DOHH2 (cell line): Measurements from ENCODE around the gene GTF3C1.
A peak's percentile ranks its signal among the peaks of the same experiment; 100 is the strongest.

Experiments
- H3F3A ChIP-seq: fragments of 200-600 bp; sonication (generic), shearing (Covaris generic); 2 replicates; pipeline ENCODE4 v1.6.0; 2016; ENCODE audit warnings: antibody characterized with exemption, mild to moderate bottlenecking; ENCODE audit not compliant: control insufficient read depth, insufficient read depth
- H3K27ac ChIP-seq: fragments of 200-600 bp; sonication (generic); 2 replicates; pipeline ENCODE4 v1.5.1; 2014; ENCODE audit warnings: low read depth, mild to moderate bottlenecking, low read length, moderate library complexity
- H3K27me3 ChIP-seq: fragments of 200-600 bp; sonication (generic); 2 replicates; pipeline ENCODE4 v1.6.1; 2014; ENCODE audit warnings: mild to moderate bottlenecking, low read length, mixed read lengths; ENCODE audit not compliant: control insufficient read depth
- H3K36me3 ChIP-seq: fragments of 200-600 bp; sonication (generic); 2 replicates; pipeline ENCODE4 v1.6.1; 2014; ENCODE audit warnings: mild to moderate bottlenecking, low read length, moderate library complexity, mixed read lengths; ENCODE audit not compliant: control insufficient read depth
- H3K4me1 ChIP-seq: fragments of 200-600 bp; sonication (generic); 2 replicates; pipeline ENCODE4 v1.6.1; 2014; ENCODE audit warnings: mild to moderate bottlenecking, low read length, mixed read lengths; ENCODE audit not compliant: control insufficient read depth
- H3K4me2 ChIP-seq: fragments of 200-600 bp; sonication (generic); 2 replicates; pipeline ENCODE4 v1.6.0; 2014; ENCODE audit warnings: mild to moderate bottlenecking, low read length, moderate library complexity
- H3K4me3 ChIP-seq: fragments of 200-600 bp; sonication (generic); 2 replicates; pipeline ENCODE4 v1.5.1; 2014; ENCODE audit warnings: mild to moderate bottlenecking, low read length, mixed read lengths
- H3K79me2 ChIP-seq: fragments of 200-600 bp; sonication (generic); 2 replicates; pipeline ENCODE4 v1.6.1; 2014; ENCODE audit warnings: mild to moderate bottlenecking, low read length, mixed read lengths; ENCODE audit not compliant: control insufficient read depth
- H3K9me2 ChIP-seq: fragments of 200-600 bp; sonication (generic); replicated peaks from 2 replicates; pipeline ENCODE4 v1.6.1; 2014; ENCODE audit warnings: mild to moderate bottlenecking, low read length, mixed read lengths; ENCODE audit not compliant: control insufficient read depth
- H3K9me3 ChIP-seq: fragments of 200-600 bp; sonication (generic); 2 replicates; pipeline ENCODE4 v1.6.1; 2014; ENCODE audit warnings: antibody characterized with exemption, low read length, mixed read lengths; ENCODE audit not compliant: control insufficient read depth, insufficient read depth
- H4K20me1 ChIP-seq: fragments of 200-600 bp; sonication (generic); 2 replicates; pipeline ENCODE4 v1.6.0; 2014; ENCODE audit warnings: low read depth, mild to moderate bottlenecking, antibody characterized with exemption, low read length, moderate library complexity; ENCODE audit not compliant: control insufficient read depth, insufficient read depth
- CTCF ChIP-seq: fragments of 200-600 bp; sonication (generic); IDR thresholded peaks from one replicate; pipeline ENCODE4 v1.5.1; 2014; ENCODE audit warnings: antibody characterized with exemption, mild to moderate bottlenecking, low read depth, low read length; ENCODE audit not compliant: poor library complexity, severe bottlenecking
- EZH2phosphoT487 ChIP-seq: fragments of 200-600 bp; sonication (generic); IDR thresholded peaks from 2 replicates; pipeline ENCODE4 v1.6.1; 2017; ENCODE audit warnings: borderline replicate concordance, mild to moderate bottlenecking, antibody characterized with exemption, low read length, moderate library complexity, mixed read lengths

The GTF3C1 gene

GRCh38 chr16:27429981-27430441 lies 119.7 kb downstream of the GTF3C1 start:
- Histone ChIP-seq H3K4me2 (peak overlapping the region; percentile 90), H3F3A (peaks cover 17% of the 10 kb centered on the region), H4K20me1 (peaks cover 3% of the 10 kb centered on the region; the same call in 1 of the 2 replicates), H3K4me1 (peaks cover 78% of the 10 kb centered on the region), H3K27ac (no peak overlapping the region), H3K79me2 (peaks cover 34% of the 10 kb centered on the region), H3K9me3 (no peaks in the 10 kb centered on the region), H3K9me2 (no peaks in the 10 kb centered on the region), H3K27me3 (no peaks in the 10 kb centered on the region), H3K4me3 (peak overlapping the region; percentile 84; the same call in 1 of the 2 replicates), H3K36me3 (peaks cover 72% of the 10 kb centered on the region)
- TF ChIP-seq EZH2phosphoT487 (no peak), CTCF (no peak)

DNA sequence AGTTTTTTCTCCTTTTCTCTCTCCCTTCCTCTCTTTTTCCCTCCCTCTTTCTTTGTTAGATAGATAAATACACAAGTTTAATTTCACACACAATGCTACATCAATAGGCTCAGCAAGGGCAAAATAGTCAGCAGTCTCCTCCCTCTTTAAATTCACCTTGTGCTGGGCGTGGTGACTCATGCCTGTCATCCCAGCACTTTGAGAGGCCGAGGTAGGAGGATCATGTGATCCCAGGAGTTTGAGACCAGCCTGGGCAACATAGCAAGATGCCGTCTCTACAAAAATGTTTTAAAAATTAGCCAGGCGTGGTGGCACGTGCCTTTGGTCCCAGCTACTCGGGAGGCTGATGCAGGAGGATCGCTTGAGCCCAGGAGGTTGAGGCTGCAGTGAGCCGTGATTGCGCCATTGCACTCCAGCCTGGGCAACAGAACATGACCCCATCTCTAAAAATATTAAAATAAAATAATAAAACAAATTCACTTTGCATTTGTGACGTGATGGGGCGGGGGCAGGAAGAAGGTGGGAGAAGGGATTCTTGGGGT lies 120.3 kb downstream of the GTF3C1 start:
- H3K4me3 ChIP-seq: peak overlapping the region; percentile 84
- peaks cover 17% of the 10 kb centered on the region for H3F3A ChIP-seq
- H3K36me3 ChIP-seq: peaks cover 69% of the 10 kb centered on the region
- peaks cover 3% of the 10 kb centered on the region; the same call in 1 of the 2 replicates for H4K20me1 ChIP-seq
- no peaks in the 10 kb centered on the region for H3K27me3 ChIP-seq
- H3K79me2 ChIP-seq: peaks cover 34% of the 10 kb centered on the region
- H3K4me2 ChIP-seq: peak overlapping the region; percentile 90
- no peak for TF ChIP-seq CTCF
- TF ChIP-seq EZH2phosphoT487: no peak
- no peaks in the 10 kb centered on the region for H3K9me2 ChIP-seq
- H3K9me3 ChIP-seq: no peaks in the 10 kb centered on the region
- no peak overlapping the region for H3K27ac ChIP-seq
- H3K4me1 ChIP-seq: peaks cover 84% of the 10 kb centered on the region

DNA sequence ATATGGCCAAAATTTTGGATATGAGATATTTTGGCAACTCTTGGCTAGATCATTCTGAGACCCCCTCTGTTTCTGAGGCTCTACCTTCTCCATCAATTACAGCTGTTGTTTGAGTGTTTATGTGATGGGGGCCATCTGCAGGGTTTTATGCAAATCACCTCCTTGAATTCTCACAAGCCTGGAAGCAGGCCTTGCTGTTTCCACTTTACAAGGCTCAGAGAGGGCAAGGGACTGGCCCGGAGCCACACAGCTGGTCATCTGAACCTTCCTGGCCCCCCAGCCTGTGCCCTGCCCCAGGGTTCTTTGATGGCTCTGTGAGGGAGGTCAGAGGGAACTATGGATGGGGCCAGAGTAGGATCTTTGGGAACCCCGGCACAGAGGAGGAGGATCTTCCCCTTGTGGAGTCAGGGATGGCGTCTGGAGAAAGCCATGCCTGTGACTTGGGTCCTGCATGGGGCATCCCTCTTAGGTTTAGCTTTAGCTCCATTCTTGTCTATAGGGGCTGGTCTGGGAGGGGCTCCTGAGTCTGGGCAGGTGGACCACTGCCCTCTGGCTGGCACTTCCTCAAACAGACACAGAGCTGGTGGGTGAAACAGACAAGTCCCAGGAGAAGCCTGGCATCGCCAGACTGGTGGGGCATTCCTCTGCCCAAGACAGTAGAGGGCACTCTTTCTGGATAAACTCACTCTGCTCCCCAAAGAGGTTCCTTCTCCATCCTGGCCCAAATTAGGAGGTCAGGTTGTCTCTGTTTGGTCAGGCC lies 121.5 kb downstream of the GTF3C1 start:
- Histone ChIP-seq H3K9me2 (no peaks in the 10 kb centered on the region), H3K27me3 (no peaks in the 10 kb centered on the region), H3K79me2 (peaks cover 35% of the 10 kb centered on the region), H3F3A (peaks cover 17% of the 10 kb centered on the region), H4K20me1 (peaks cover 3% of the 10 kb centered on the region; the same call in 1 of the 2 replicates), H3K4me1 (peaks cover 94% of the 10 kb centered on the region), H3K9me3 (no peaks in the 10 kb centered on the region), H3K4me3 (peak overlapping the region; percentile 84), H3K27ac (peak overlapping the region; percentile 95), H3K36me3 (peaks cover 61% of the 10 kb centered on the region), H3K4me2 (peak overlapping the region; percentile 90)
- TF ChIP-seq EZH2phosphoT487 (no peak), CTCF (peak; percentile 67)
